ENCODE data around the gene ZDHHC11B. TPM values are rescaled to one million over a fixed set of nuclear protein-coding genes. Genes with fewer than 3 reads are reported as not detected.
"Not testable (repeated sequence)": the region's sequence is repeated elsewhere in the genome, so short reads cannot be mapped to it uniquely, and the experiment has no call there.

Gene ZDHHC11B
- total RNA-seq, 1 experiment from 2014 or later, result not detected

DNA sequence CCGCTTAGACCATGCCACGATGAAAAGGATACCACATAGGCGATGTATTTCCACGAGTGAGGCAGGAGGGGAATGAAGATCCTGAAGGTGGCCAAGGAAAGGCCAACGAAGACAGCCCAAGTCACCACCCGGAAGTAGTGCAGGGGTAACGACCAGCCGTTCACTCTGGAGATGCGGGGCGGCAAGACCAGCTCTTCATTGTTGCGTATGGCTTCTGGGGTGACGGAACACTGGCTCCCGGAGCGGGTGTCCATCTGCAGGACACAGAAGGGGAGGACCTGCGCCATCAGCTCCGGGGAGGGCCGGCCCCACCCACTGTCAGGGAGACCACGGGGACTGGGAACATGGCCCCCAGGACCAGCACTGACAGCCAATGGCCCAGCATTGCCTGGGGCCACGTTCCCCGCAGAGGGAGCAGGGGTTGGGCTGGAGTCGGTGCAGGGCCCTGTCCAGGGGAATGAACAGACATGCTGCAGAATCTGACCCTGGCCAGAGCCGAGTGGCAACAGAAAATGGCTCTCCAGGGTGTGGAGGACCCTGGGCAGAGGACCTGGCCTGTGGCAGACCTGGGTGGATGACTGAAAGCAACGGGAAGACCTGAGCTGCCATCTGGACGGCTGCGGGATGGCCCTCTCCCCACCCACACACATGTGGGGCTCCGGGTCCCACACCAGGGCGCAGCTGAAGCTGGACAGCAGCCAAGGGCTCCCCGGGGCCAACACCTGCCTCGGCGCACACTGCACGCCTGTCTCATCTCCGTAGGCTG, 17.7 kb downstream of the ZDHHC11B start:
- Mint-ChIP-seq H3K36me3 (ENCODE audit: insufficient read depth, unreplicated experiment) (no peaks in the 10 kb centered on the region), H3K27ac (ENCODE audit: low read depth, unreplicated experiment) (no peak overlapping the region), H3K4me1 (ENCODE audit: insufficient read depth, unreplicated experiment) (no peaks in the 10 kb centered on the region), H3K27me3 (ENCODE audit: insufficient read depth, unreplicated experiment) (no peaks in the 10 kb centered on the region), H3K9me3 (ENCODE audit: unreplicated experiment) (no peaks in the 10 kb centered on the region), H3K4me3 (ENCODE audit: unreplicated experiment) (no peak overlapping the region)
- TF ChIP-seq, protein P1, sequence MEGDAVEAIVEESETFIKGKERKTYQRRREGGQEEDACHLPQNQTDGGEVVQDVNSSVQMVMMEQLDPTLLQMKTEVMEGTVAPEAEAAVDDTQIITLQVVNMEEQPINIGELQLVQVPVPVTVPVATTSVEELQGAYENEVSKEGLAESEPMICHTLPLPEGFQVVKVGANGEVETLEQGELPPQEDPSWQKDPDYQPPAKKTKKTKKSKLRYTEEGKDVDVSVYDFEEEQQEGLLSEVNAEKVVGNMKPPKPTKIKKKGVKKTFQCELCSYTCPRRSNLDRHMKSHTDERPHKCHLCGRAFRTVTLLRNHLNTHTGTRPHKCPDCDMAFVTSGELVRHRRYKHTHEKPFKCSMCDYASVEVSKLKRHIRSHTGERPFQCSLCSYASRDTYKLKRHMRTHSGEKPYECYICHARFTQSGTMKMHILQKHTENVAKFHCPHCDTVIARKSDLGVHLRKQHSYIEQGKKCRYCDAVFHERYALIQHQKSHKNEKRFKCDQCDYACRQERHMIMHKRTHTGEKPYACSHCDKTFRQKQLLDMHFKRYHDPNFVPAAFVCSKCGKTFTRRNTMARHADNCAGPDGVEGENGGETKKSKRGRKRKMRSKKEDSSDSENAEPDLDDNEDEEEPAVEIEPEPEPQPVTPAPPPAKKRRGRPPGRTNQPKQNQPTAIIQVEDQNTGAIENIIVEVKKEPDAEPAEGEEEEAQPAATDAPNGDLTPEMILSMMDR (IDR thresholded peaks at IDR 0.05; ENCODE audit: unreplicated experiment), result no peak
- POLR2A ChIA-PET, result no interaction called here
- DNase-seq (ENCODE audit: unreplicated experiment), result no peak
- intact Hi-C loops (cut with micrococcal nuclease), result no loop called here
- CTCF ChIA-PET, result interaction anchor here (0.7 kb wide), 1 partner anchor 314 kb away, joined by 4 read pairs; no protein-coding TSS in a partner anchor
- no TSS peak for BruUV-seq (replicated peaks)

DNA sequence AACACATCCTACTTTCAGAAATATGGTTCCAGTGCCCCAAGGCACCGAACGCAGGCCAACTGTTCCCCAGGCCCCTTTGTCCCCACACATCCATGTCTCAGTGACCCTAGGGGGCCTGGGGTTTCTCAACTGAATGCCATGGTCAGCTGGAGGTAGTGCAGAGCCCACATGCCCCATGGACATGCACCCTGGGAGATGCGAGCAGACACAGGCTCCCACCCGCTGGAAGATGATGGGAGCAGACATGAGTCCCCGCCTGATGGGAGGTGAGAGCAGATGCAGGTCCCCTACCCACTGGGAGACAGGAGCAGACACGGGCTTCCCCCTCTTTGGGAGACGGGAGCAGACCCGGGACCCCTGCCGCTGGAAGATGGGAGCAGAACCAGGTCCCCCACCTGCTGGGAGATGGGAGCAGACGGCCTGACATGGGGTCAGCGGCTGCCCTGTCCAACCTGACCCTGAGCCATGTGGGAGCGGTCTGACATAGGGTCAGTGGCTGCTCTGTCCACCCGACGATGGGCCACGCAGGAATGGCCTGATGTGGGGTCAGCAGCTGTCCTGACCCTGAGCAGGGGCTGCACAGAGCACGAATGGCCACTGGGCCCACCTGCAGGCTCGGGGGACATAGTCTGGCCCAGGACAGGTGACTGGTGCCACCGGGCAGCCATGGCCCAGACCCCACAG, 18.4 kb downstream of the ZDHHC11B start:
- TF ChIP-seq, protein P1 (IDR thresholded peaks at IDR 0.05; ENCODE audit: unreplicated experiment), result no peak
- intact Hi-C loops (cut with micrococcal nuclease), result no loop called here
- H3K36me3 Mint-ChIP-seq (ENCODE audit: insufficient read depth, unreplicated experiment), result no peaks in the 10 kb centered on the region
- H3K4me1 Mint-ChIP-seq (ENCODE audit: insufficient read depth, unreplicated experiment), result no peaks in the 10 kb centered on the region
- no peaks in the 10 kb centered on the region for H3K27me3 Mint-ChIP-seq (ENCODE audit: insufficient read depth, unreplicated experiment)
- ChIA-PET POLR2A (no interaction called here), CTCF (interaction anchor here (0.7 kb wide), 1 partner anchor 313 kb away, joined by 4 read pairs; no protein-coding TSS in a partner anchor)
- no peak for DNase-seq (ENCODE audit: unreplicated experiment)
- H3K9me3 Mint-ChIP-seq (ENCODE audit: unreplicated experiment), result no peaks in the 10 kb centered on the region
- no peak overlapping the region for H3K4me3 Mint-ChIP-seq (ENCODE audit: unreplicated experiment)
- BruUV-seq (replicated peaks), result no TSS peak
- no peak overlapping the region for H3K27ac Mint-ChIP-seq (ENCODE audit: low read depth, unreplicated experiment)

DNA sequence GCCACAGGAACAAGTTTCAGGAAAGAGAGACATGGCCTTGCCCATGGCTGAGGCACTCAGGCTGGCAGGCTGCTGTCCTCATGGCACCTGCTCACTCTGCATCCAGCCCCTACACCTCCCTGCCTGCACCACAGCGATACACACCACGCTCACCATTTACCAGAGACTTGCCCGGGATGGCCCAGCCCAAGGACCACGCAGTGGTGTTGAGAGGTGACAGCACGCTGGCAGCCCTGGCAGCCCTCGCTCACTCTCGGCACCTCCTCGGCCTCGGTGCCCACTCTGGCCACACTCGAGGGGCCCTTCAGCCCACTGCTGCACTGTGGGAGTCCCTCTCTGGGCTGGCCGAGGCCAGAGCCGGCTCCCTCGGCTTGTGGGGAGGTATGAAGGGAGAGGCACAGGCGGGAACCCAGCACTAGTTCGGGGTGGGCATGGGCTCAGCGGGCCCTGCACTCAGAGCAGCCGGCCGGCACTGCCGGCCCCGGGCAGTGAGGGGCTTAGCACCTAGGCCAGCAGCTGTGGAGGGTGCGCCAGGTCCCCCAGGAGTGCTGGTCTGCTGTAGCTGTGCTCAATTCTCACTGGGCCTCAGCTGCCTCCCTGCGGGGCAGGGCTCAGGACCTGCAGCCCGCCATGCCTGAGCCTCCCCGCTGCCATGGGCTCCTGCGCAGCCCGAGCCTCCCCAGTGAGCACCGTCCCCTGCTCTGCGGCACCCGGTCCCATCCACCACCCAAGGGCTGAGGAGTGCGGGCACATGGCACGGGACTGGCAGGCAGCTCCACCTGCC, 20.3 kb downstream of the ZDHHC11B start:
- H3K27me3 Mint-ChIP-seq (ENCODE audit: insufficient read depth, unreplicated experiment), result no peaks in the 10 kb centered on the region
- BruUV-seq (replicated peaks), result no TSS peak
- TF ChIP-seq, protein P1 (IDR thresholded peaks at IDR 0.05; ENCODE audit: unreplicated experiment), result no peak
- no peaks in the 10 kb centered on the region for H3K36me3 Mint-ChIP-seq (ENCODE audit: insufficient read depth, unreplicated experiment)
- intact Hi-C loops (cut with micrococcal nuclease), result no loop called here
- H3K4me1 Mint-ChIP-seq (ENCODE audit: insufficient read depth, unreplicated experiment), result no peaks in the 10 kb centered on the region
- no peak overlapping the region for H3K4me3 Mint-ChIP-seq (ENCODE audit: unreplicated experiment)
- H3K9me3 Mint-ChIP-seq (ENCODE audit: unreplicated experiment), result no peaks in the 10 kb centered on the region
- DNase-seq (ENCODE audit: unreplicated experiment), result no peak
- CTCF ChIA-PET, result no interaction called here
- POLR2A ChIA-PET, result no interaction called here
- no peak overlapping the region for H3K27ac Mint-ChIP-seq (ENCODE audit: low read depth, unreplicated experiment)

DNA sequence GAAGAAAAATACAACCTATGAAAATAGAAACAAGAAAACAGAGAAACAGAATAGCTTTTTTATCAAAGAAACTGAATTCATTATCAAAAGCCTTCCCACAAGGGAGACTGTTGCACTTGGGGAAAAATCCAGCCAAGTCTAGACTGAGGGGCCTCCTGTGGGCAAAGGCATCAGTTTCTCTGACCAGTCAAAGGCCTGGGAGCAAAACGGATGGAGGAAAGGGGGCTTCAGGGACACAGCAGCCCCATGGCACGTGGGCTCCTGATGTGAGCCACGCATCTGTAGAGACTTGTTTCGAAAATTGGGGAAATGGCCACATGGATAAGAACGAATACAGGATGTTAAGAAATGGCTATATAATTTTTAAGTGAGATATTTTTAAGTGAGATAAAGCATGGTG, 21.1 kb downstream of the ZDHHC11B start:
- no peak overlapping the region for H3K4me3 Mint-ChIP-seq (ENCODE audit: unreplicated experiment)

DNA sequence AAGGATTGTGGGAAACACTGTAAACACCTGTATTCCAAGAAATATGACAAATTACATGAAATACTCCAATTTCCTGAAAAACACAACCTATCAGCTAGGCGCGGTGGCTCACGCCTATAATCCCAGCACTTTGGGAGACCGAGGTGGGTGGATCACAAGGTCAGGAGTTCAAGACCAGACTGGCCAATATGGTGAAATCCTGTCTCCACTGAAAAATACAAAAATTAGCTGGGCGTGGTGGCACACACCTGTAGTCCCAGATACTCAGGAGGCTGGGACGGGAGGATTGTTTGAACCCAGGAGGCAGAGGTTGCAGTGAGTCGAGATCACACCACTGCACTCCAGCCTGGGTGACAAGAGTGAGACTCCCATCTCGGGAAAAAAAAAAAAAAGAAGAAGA, 21.5 kb downstream of the ZDHHC11B start:
- POLR2A ChIA-PET, result interaction anchor here (0.7 kb wide), 1 partner anchor 150 kb away, joined by 3 read pairs; no protein-coding TSS in a partner anchor
- intact Hi-C loops (cut with micrococcal nuclease); H3K36me3 Mint-ChIP-seq (ENCODE audit: insufficient read depth, unreplicated experiment); H3K27ac Mint-ChIP-seq (ENCODE audit: low read depth, unreplicated experiment); H3K27me3 Mint-ChIP-seq (ENCODE audit: insufficient read depth, unreplicated experiment); H3K4me3 Mint-ChIP-seq (ENCODE audit: unreplicated experiment); DNase-seq (ENCODE audit: unreplicated experiment); H3K9me3 Mint-ChIP-seq (ENCODE audit: unreplicated experiment); H3K4me1 Mint-ChIP-seq (ENCODE audit: insufficient read depth, unreplicated experiment); BruUV-seq (replicated peaks): not testable (repeated sequence)
- CTCF ChIA-PET, result interaction anchor here (0.6 kb wide), 1 partner anchor 89 kb away, joined by 3 read pairs; no protein-coding TSS in a partner anchor

More for the DNA sequence above, 21.1 kb downstream of the ZDHHC11B start:
- Mint-ChIP-seq H3K4me1 (ENCODE audit: insufficient read depth, unreplicated experiment) (no peaks in the 10 kb centered on the region), H3K36me3 (ENCODE audit: insufficient read depth, unreplicated experiment) (no peaks in the 10 kb centered on the region), H3K9me3 (ENCODE audit: unreplicated experiment) (no peaks in the 10 kb centered on the region), H3K27ac (ENCODE audit: low read depth, unreplicated experiment) (no peak overlapping the region), H3K27me3 (ENCODE audit: insufficient read depth, unreplicated experiment) (no peaks in the 10 kb centered on the region)
- no TSS peak for BruUV-seq (replicated peaks)
- no peak for DNase-seq (ENCODE audit: unreplicated experiment)
- POLR2A ChIA-PET, result interaction anchor here (0.7 kb wide), 1 partner anchor 150 kb away, joined by 3 read pairs; no protein-coding TSS in a partner anchor
- CTCF ChIA-PET, result no interaction called here
- TF ChIP-seq, protein P1 (IDR thresholded peaks at IDR 0.05; ENCODE audit: unreplicated experiment), result no peak
- intact Hi-C loops (cut with micrococcal nuclease), result no loop called here
